GM12878 (cell line): ENCODE measurements around the gene NUP62. TPM values are rescaled to one million over a fixed set of nuclear protein-coding genes. Genes with fewer than 3 reads are reported as not detected.

Experiments used
- ATAC-seq: fragments of 200-7000 bp; cut with Tn5 transposase; 3 replicates; pipeline ENCODE4 v1.9.1; 2020; ENCODE audit warnings: mild to moderate bottlenecking, moderate library complexity
- BruUV-seq: library from RNA; stranded (reverse); fragments of 400-500 nt; replicated peaks from 2 replicates; lab custom pipeline; 2021; lab: Mats Ljungman, UMichigan
- CTCF ChIA-PET: fragments of 300-600 bp; sonication (Branson Sonifier 250); formaldehyde crosslinking; extraction: SDS; loops from one replicate; lab custom pipeline; 2021; ENCODE audit warnings: inconsistent platforms; lab: Yijun Ruan, JAX
- POLR2A ChIA-PET: fragments of 350-600 bp; formaldehyde crosslinking; extraction: SDS; loops from one replicate; lab custom pipeline; 2021; ENCODE audit warnings: inconsistent platforms; lab: Charles Lee
- RAD21 ChIA-PET: fragments of 300-600 bp; sonication (Branson Sonifier 250); formaldehyde crosslinking; loops from one replicate; lab custom pipeline; 2023; ENCODE audit warnings: antibody characterized with exemption; ENCODE audit not compliant: unreplicated experiment; lab: Charles Lee
- SMC1A ChIA-PET: fragments of 300-600 bp; sonication (Branson Sonifier 250); formaldehyde crosslinking; loops from one replicate; lab custom pipeline; 2023; ENCODE audit not compliant: unreplicated experiment, uncharacterized antibody; lab: Charles Lee
- DNase-seq: peaks from one replicate; pipeline ENCODE4 v3.0.0-alpha.2; 2011; ENCODE audit warnings: low read depth, low spot score
- FAIRE-seq: peaks from 3 replicates; lab custom pipeline; 2011; peaks lifted over from hg19 to GRCh38; lab: Jason Lieb, UNC
- H2AFZ ChIP-seq: 2 replicates; pipeline ENCODE4 v1.6.0; 2011; ENCODE audit warnings: low read depth, low read length, control low read depth; ENCODE audit not compliant: control insufficient read depth
- H3K27ac ChIP-seq: 2 replicates; pipeline ENCODE4 v1.5.1; 2011; ENCODE audit warnings: control low read depth; ENCODE audit not compliant: control insufficient read depth, insufficient read depth
- H3K27me3 ChIP-seq, 2 experiments: replicated peaks in 1 of 2; 2 replicates each; pipeline versions ENCODE4 v1.6.0 to v1.6.1; 2011; ENCODE audit warnings: low read length in 1 of 2; ENCODE audit not compliant: control insufficient read depth in 2 of 2, insufficient read depth in 2 of 2
- H3K36me3 ChIP-seq, 2 experiments: 2 replicates each; pipeline ENCODE4 v1.5.1; 2011; ENCODE audit warnings: low read length in 1 of 2; ENCODE audit not compliant: control insufficient read depth in 2 of 2, insufficient read depth in 2 of 2
- H3K4me1 ChIP-seq: 2 replicates; pipeline ENCODE4 v1.6.1; 2011; ENCODE audit warnings: mild to moderate bottlenecking, low read length, moderate library complexity, mixed read lengths; ENCODE audit not compliant: control insufficient read depth, insufficient read depth
- H3K4me2 ChIP-seq: 2 replicates; pipeline ENCODE4 v1.6.0; 2011; ENCODE audit warnings: control low read depth; ENCODE audit not compliant: control insufficient read depth, insufficient read depth
- H3K4me3 ChIP-seq: fragments of 200-600 bp; sonication (generic); 2 replicates; pipeline ENCODE4 v1.5.1; 2016
- H3K79me2 ChIP-seq: 2 replicates; pipeline ENCODE4 v1.6.0; 2011; ENCODE audit warnings: low read length; ENCODE audit not compliant: control insufficient read depth, insufficient read depth
- H3K9ac ChIP-seq: 2 replicates; pipeline ENCODE4 v1.8.0; 2011; ENCODE audit warnings: low read length, control low read depth, mixed read lengths; ENCODE audit not compliant: control insufficient read depth, insufficient read depth
- H3K9me3 ChIP-seq: replicated peaks from 3 replicates; pipeline ENCODE4 v1.5.1; 2011; ENCODE audit warnings: mild to moderate bottlenecking, low read length; ENCODE audit not compliant: control insufficient read depth, insufficient read depth
- H4K20me1 ChIP-seq: 2 replicates; pipeline ENCODE4 v1.6.0; 2011; ENCODE audit not compliant: control insufficient read depth, insufficient read depth
- FOS ChIP-seq: IDR thresholded peaks from 3 replicates; pipeline ENCODE4 v1.6.1; 2011; ENCODE audit warnings: borderline replicate concordance; ENCODE audit not compliant: insufficient read length; ENCODE audit errors: extremely low read depth
- JUNB ChIP-seq: IDR thresholded peaks from 2 replicates; pipeline ENCODE4 v1.6.1; 2016; ENCODE audit warnings: antibody characterized with exemption, mild to moderate bottlenecking
- NBN ChIP-seq: fragments of 450-650 bp; IDR thresholded peaks from 2 replicates; pipeline ENCODE4 v1.6.1; 2016
- RBBP5 ChIP-seq: fragments of 200-600 bp; sonication (generic); conservative IDR thresholded peaks from 2 replicates; pipeline ENCODE4 v1.6.1; 2016
- SREBF1 ChIP-seq: IDR thresholded peaks from 2 replicates; pipeline ENCODE4 v1.6.1; 2012; ENCODE audit warnings: mild to moderate bottlenecking, low read length
- SRF ChIP-seq, 2 experiments: IDR thresholded peaks; 2 replicates each; pipeline ENCODE4 v1.6.1; 2011; ENCODE audit warnings: low read depth in 2 of 2, low read length in 2 of 2, mild to moderate bottlenecking in 1 of 2, moderate library complexity in 1 of 2
- TAF1 ChIP-seq: IDR thresholded peaks from 2 replicates; pipeline ENCODE4 v1.6.1; 2011; ENCODE audit warnings: mild to moderate bottlenecking, low read depth, low read length, borderline replicate concordance
- ZBED1 ChIP-seq: IDR thresholded peaks from 2 replicates; pipeline ENCODE4 v1.6.1; 2016; ENCODE audit warnings: borderline replicate concordance
- ZZZ3 ChIP-seq: IDR thresholded peaks from 2 replicates; pipeline ENCODE4 v1.6.1; 2011; ENCODE audit warnings: low read depth; ENCODE audit not compliant: control insufficient read depth, insufficient read length
- WGBS: methylation state at CpG from one replicate; pipeline ENCODE4 v1.1.6; 2016; ENCODE audit warnings: low lambda C conversion rate; ENCODE audit not compliant: insufficient replicate concordance, insufficient coverage; ENCODE audit errors: missing lambda C conversion rate; 5-methylcytosine and 5-hydroxymethylcytosine counted together
- in situ Hi-C: fragments of 300-500 bp; cut with MboI; formaldehyde crosslinking; loops from 9 replicates; pipeline ENCODE4 v1.14.3; 2018; ENCODE audit warnings: mixed read lengths
- intact Hi-C: fragments of 100-400 bp; cut with micrococcal nuclease; formaldehyde crosslinking; loops from one replicate; pipeline ENCODE4 v1.14.2; 2022; ENCODE audit not compliant: unreplicated experiment
- polyA plus RNA-seq, 11 experiments: library from polyadenylated mRNA; depleted of rRNA in 4 of 11; unstranded in 6 of 11; stranded (reverse) in 5 of 11; fragments of >200 nt; fragmentation: Nextera tagmentation in 4 of 11; fragmentation: Illumina TruSeq in 1 of 11; extraction: Ambion mirVana in 4 of 11; extraction: Trizol in 1 of 11; gene quantifications; 1 replicate in 1 of 11; 2 replicates in 10 of 11; pipeline versions ENCODE4 v1.2.1 to v1.2.3, GENCODE V29; 2011 to 2016; ENCODE audit warnings: inconsistent platforms in 2 of 11, missing spikeins in 2 of 11, low read depth in 1 of 11
- total RNA-seq, 4 experiments: library from RNA; depleted of rRNA in 3 of 4; stranded (reverse); fragments of >200 nt in 3 of 4; fragmentation: Illumina TruSeq in 1 of 4; extraction: Trizol in 1 of 4; gene quantifications; 2 replicates each; pipeline versions ENCODE4 v1.2.1 to v1.2.3, GENCODE V29; 2013 to 2021
- TF ChIP-seq, protein P1 (sequence below): fragments of 450-650 bp; IDR thresholded peaks from 2 replicates; pipeline ENCODE4 v1.6.1; 2017; ENCODE audit warnings: borderline replicate concordance
- TF ChIP-seq, protein P2 (sequence below): fragments of 450-650 bp; IDR thresholded peaks from 2 replicates; pipeline ENCODE4 v1.6.1; 2017; ENCODE audit warnings: mild to moderate bottlenecking, low read depth, inconsistent platforms; ENCODE audit not compliant: poor library complexity, severe bottlenecking
- TF ChIP-seq, protein P3 (sequence below): IDR thresholded peaks from 2 replicates; pipeline ENCODE4 v1.6.1; 2011; ENCODE audit warnings: mild to moderate bottlenecking, low read depth, low read length, moderate library complexity; ENCODE audit not compliant: insufficient replicate concordance
- TF ChIP-seq, protein P4 (sequence below): fragments of 450-650 bp; IDR thresholded peaks from 2 replicates; pipeline ENCODE4 v1.6.1; 2016; ENCODE audit warnings: mild to moderate bottlenecking

The NUP62 gene
- total and polyA plus RNA-seq, 10 of the 15 experiments (the other 5 are each of a cell fraction or from before 2014, with no cell fraction given) = 19.5 to 110 (median 66.9) TPM

DNA sequence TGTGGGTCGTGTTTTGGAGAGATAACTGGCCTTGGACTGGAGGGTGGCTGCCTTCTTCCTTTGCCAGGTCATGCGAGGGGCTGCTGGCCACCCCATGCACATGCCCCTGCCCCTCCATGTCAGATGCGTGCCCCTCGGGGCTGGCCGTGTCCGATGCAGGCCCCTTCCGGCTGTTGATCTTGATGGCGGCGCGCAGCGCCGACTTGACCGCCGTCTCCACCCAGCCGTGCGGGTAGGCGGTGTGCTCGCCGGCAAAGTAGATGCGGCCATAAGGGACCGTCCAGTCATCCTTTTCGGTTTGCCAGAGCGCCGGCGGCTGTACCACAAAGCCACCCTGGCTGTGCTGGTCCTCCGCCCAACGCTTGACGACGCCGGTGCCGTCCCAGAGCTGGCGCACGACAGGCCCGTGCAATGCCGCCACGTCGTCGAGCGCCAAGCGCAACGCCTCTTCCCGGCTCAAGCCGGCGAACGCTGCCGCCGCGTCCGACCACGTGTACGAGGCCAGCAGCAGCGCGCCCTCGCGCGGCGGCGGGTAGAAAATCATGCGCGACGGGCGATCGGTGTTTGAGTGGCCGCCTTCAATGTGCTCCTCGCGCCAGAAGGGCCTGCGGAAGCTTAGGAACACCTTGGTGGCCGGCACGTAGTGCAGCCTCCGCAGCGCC, 39.5 kb downstream of the NUP62 start:
- ChIA-PET RAD21 (interaction anchor here (0.7 to 2.5 kb wide), 7 partner anchors 17 to 123 kb away, joined by 3 to 14 read pairs (median 5); partner anchors contain the start of genes AP2A1, ATF5, NUP62 and PTOV1), CTCF (interaction anchor here (0.8 to 1.1 kb wide), 7 partner anchors 13 to 81 kb away, joined by 3 to 7 read pairs (median 4); partner anchors contain the start of genes AKT1S1, ATF5, NUP62 and TBC1D17), POLR2A (interaction anchor here (0.6 to 3.6 kb wide), 10 partner anchors 8 to 529 kb away, joined by 3 to 33 read pairs (median 4); partner anchors contain the start of genes AKT1S1, ATF5, NUP62 and SPIB), SMC1A (interaction anchor here (0.8 to 3.1 kb wide), 3 partner anchors 12 to 39 kb away, joined by 4 to 15 read pairs (median 5); partner anchors contain the start of genes ATF5 and NUP62)
- DNase-seq (no peak), FAIRE-seq (peak; percentile 27), ATAC-seq (peak; percentile 31)
- H4K20me1 ChIP-seq = no peaks in the 10 kb centered on the region
- intact Hi-C loops (loop anchor here (1.0 kb wide), 1 partner anchor 13 kb away; the partner anchor contains the start of genes AKT1S1 and TBC1D17), in situ Hi-C loops (loop anchor here (25.0 kb wide), 1 partner anchor 1253 kb away; the partner anchor contains the start of genes CA11 and DBP)
- peaks cover 28% of the 10 kb centered on the region for H3K79me2 ChIP-seq
- no peaks in the 10 kb centered on the region for H3K27me3 ChIP-seq
- peak overlapping the region; percentile 18; the same call in 1 of the 2 replicates for H3K27ac ChIP-seq
- H3K4me1 ChIP-seq = peaks cover 25% of the 10 kb centered on the region
- H3K4me3 ChIP-seq = peak overlapping the region; percentile 53; the same call in 1 of the 2 replicates
- peak overlapping the region; percentile 63 for H2AFZ ChIP-seq
- peaks cover 0 to 9% of the 10 kb centered on the region in 2 experiments; a peak in 3 of 4 replicates for H3K36me3 ChIP-seq
- BruUV-seq = no TSS peak
- H3K9me3 ChIP-seq = no peaks in the 10 kb centered on the region; the same call in 2 of the 3 replicates
- no peak overlapping the region for H3K9ac ChIP-seq
- WGBS = 40% methylated on average over 71 of the region's 71 CpGs
- peak overlapping the region; percentile 84 for H3K4me2 ChIP-seq
- TF ChIP-seq, protein P1, sequence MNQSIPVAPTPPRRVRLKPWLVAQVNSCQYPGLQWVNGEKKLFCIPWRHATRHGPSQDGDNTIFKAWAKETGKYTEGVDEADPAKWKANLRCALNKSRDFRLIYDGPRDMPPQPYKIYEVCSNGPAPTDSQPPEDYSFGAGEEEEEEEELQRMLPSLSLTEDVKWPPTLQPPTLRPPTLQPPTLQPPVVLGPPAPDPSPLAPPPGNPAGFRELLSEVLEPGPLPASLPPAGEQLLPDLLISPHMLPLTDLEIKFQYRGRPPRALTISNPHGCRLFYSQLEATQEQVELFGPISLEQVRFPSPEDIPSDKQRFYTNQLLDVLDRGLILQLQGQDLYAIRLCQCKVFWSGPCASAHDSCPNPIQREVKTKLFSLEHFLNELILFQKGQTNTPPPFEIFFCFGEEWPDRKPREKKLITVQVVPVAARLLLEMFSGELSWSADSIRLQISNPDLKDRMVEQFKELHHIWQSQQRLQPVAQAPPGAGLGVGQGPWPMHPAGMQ = no peak
- TF ChIP-seq ZZZ3 (no peak), RBBP5 (no peak), JUNB (no peak), SREBF1 (no peak), TAF1 (no peak), SRF (IDR thresholded peaks at IDR 0.05; ENCODE audit: low read depth in 2 of 2, low read length in 2 of 2) (0 out of 4 replicates have a peak, but pooled peaks of 1 of the 2 experiments have one; percentile 4), NBN (no peak; the same call in 1 of the 2 replicates), FOS (no peak), ZBED1 (no peak)
- TF ChIP-seq, protein P2, sequence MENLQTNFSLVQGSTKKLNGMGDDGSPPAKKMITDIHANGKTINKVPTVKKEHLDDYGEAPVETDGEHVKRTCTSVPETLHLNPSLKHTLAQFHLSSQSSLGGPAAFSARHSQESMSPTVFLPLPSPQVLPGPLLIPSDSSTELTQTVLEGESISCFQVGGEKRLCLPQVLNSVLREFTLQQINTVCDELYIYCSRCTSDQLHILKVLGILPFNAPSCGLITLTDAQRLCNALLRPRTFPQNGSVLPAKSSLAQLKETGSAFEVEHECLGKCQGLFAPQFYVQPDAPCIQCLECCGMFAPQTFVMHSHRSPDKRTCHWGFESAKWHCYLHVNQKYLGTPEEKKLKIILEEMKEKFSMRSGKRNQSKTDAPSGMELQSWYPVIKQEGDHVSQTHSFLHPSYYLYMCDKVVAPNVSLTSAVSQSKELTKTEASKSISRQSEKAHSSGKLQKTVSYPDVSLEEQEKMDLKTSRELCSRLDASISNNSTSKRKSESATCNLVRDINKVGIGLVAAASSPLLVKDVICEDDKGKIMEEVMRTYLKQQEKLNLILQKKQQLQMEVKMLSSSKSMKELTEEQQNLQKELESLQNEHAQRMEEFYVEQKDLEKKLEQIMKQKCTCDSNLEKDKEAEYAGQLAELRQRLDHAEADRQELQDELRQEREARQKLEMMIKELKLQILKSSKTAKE = no peak
- TF ChIP-seq, protein P3, sequence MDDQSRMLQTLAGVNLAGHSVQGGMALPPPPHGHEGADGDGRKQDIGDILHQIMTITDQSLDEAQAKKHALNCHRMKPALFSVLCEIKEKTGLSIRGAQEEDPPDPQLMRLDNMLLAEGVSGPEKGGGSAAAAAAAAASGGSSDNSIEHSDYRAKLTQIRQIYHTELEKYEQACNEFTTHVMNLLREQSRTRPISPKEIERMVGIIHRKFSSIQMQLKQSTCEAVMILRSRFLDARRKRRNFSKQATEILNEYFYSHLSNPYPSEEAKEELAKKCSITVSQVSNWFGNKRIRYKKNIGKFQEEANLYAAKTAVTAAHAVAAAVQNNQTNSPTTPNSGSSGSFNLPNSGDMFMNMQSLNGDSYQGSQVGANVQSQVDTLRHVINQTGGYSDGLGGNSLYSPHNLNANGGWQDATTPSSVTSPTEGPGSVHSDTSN = no peak
- TF ChIP-seq, protein P4, sequence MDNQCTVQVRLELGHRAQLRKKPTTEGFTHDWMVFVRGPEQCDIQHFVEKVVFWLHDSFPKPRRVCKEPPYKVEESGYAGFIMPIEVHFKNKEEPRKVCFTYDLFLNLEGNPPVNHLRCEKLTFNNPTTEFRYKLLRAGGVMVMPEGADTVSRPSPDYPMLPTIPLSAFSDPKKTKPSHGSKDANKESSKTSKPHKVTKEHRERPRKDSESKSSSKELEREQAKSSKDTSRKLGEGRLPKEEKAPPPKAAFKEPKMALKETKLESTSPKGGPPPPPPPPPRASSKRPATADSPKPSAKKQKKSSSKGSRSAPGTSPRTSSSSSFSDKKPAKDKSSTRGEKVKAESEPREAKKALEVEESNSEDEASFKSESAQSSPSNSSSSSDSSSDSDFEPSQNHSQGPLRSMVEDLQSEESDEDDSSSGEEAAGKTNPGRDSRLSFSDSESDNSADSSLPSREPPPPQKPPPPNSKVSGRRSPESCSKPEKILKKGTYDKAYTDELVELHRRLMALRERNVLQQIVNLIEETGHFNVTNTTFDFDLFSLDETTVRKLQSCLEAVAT = 0 out of 2 replicates have a peak, but pooled peaks have one; percentile 58
